K562 (cell line): ENCODE results near the gene MTMR10. TPM values are rescaled to one million over a fixed set of nuclear protein-coding genes. Genes with fewer than 3 reads are reported as not detected.

ENCODE experiments used
- ATAC-seq: fragments of 200-7000 bp; cut with Tn5 transposase; 3 replicates; pipeline ENCODE4 v1.9.1; 2020; ENCODE audit warnings: moderate library complexity
- BruUV-seq: library from RNA; stranded (reverse); fragments of 400-500 nt; replicated peaks from 2 replicates; lab custom pipeline; 2021; lab: Mats Ljungman, UMichigan
- CTCF ChIA-PET: fragments of 300-600 bp; formaldehyde crosslinking; extraction: SDS; loops from one replicate; lab custom pipeline; 2021; ENCODE audit warnings: low intra/inter-chr PET ratio; lab: Yijun Ruan, JAX
- POLR2A ChIA-PET: fragments of 300-600, 350-650 bp; sonication (Branson Sonifier 250); formaldehyde crosslinking; extraction: SDS; loops from one replicate; lab custom pipeline; 2021; ENCODE audit warnings: antibody characterized with exemption, inconsistent platforms; lab: Yijun Ruan, JAX
- DNase-seq, 4 experiments: peaks; one replicate each; pipeline versions ENCODE4 v3.0.0 to v3.0.0-alpha.2; 2011 to 2018; ENCODE audit warnings: low spot score in 3 of 4, mixed read lengths in 3 of 4; ENCODE audit errors: extremely low read depth in 1 of 4
- FAIRE-seq: peaks from 2 replicates; lab custom pipeline; 2011; peaks lifted over from hg19 to GRCh38; lab: Jason Lieb, UNC
- H2AFZ ChIP-seq: 2 replicates; pipeline ENCODE4 v1.6.0; 2011; ENCODE audit warnings: low read depth, low read length, control low read depth, inconsistent platforms
- H3K27ac ChIP-seq: fragments of 200-600 bp; 3 replicates; pipeline ENCODE4 v1.8.0; 2011; ENCODE audit warnings: low read depth, mild to moderate bottlenecking, control low read depth, inconsistent platforms, low read length, moderate library complexity, mixed read lengths; ENCODE audit errors: extremely low read depth
- H3K27me3 ChIP-seq, 2 experiments: fragments of 300-600 bp in 1 of 2; 2 replicates in 1 of 2; 3 replicates in 1 of 2; pipeline versions ENCODE4 v1.6.0 to v1.8.0; 2011; ENCODE audit warnings: inconsistent platforms in 2 of 2, low read length in 2 of 2, mild to moderate bottlenecking in 1 of 2, mixed read lengths in 1 of 2, moderate library complexity in 1 of 2; ENCODE audit not compliant: control insufficient read depth in 2 of 2, insufficient read depth in 2 of 2
- H3K36me3 ChIP-seq: fragments of 300-600 bp; 3 replicates; pipeline ENCODE4 v1.8.0; 2011; ENCODE audit warnings: mild to moderate bottlenecking, low read length, inconsistent platforms; ENCODE audit not compliant: control insufficient read depth, insufficient read depth
- H3K4me1 ChIP-seq, 2 experiments: fragments of 200-600 bp in 1 of 2; replicated peaks in 1 of 2; 2 replicates in 1 of 2; 3 replicates in 1 of 2; pipeline versions ENCODE4 v1.5.1 to v1.8.0; 2011; ENCODE audit warnings: inconsistent platforms in 2 of 2, low read length in 2 of 2, mild to moderate bottlenecking in 1 of 2, mixed read lengths in 1 of 2, moderate library complexity in 1 of 2; ENCODE audit not compliant: control insufficient read depth in 2 of 2, insufficient read depth in 2 of 2
- H3K4me2 ChIP-seq: 2 replicates; pipeline ENCODE4 v1.6.1; 2011; ENCODE audit warnings: low read length, control low read depth, inconsistent platforms, mixed read lengths; ENCODE audit not compliant: insufficient read depth
- H3K4me3 ChIP-seq: fragments of 200-600 bp; sonication (generic), shearing (Covaris generic); 2 replicates; pipeline ENCODE4 v1.5.1; 2016; ENCODE audit warnings: control low read depth, inconsistent platforms
- H3K79me2 ChIP-seq: fragments of 200-600 bp; 3 replicates; pipeline ENCODE4 v1.8.0; 2011; ENCODE audit warnings: low read length, inconsistent platforms; ENCODE audit not compliant: control insufficient read depth, insufficient read depth
- H3K9ac ChIP-seq, 2 experiments: 2 replicates each; pipeline versions ENCODE4 v1.6.0 to v1.6.1; 2011; ENCODE audit warnings: low read depth in 2 of 2, low read length in 2 of 2, control low read depth in 1 of 2, inconsistent platforms in 1 of 2, mild to moderate bottlenecking in 1 of 2, mixed read lengths in 1 of 2; ENCODE audit not compliant: insufficient read depth in 1 of 2
- H3K9me1 ChIP-seq: one replicate; pipeline ENCODE4 v1.6.0; 2011; ENCODE audit warnings: inconsistent platforms, mild to moderate bottlenecking, low read length, moderate library complexity; ENCODE audit not compliant: control insufficient read depth, insufficient read depth
- H3K9me3 ChIP-seq: replicated peaks from 2 replicates; pipeline ENCODE4 v1.5.1; 2011; ENCODE audit warnings: low read depth, low read length, inconsistent platforms; ENCODE audit not compliant: control insufficient read depth, insufficient read depth
- H4K20me1 ChIP-seq: replicated peaks from 2 replicates; pipeline ENCODE4 v1.6.1; 2011; ENCODE audit warnings: low read length, inconsistent platforms, mixed read lengths; ENCODE audit not compliant: control insufficient read depth, insufficient read depth
- CBFA2T3 ChIP-seq: fragments of 450-650 bp; IDR thresholded peaks from 2 replicates; pipeline ENCODE4 v1.6.1; 2017
- CBX1 ChIP-seq: sonication (generic); IDR thresholded peaks from 2 replicates; pipeline ENCODE4 v1.6.1; 2016; ENCODE audit warnings: antibody characterized with exemption, low read depth, mild to moderate bottlenecking
- NCOA2 ChIP-seq, 2 experiments: fragments of 450-650 bp; IDR thresholded peaks; 2 replicates each; pipeline ENCODE4 v1.6.1; 2018; ENCODE audit warnings: mild to moderate bottlenecking in 2 of 2, moderate library complexity in 1 of 2; ENCODE audit not compliant: partially characterized antibody in 2 of 2
- PHF20 ChIP-seq: fragments of 450-650 bp; IDR thresholded peaks from 2 replicates; pipeline ENCODE4 v1.6.1; 2018; ENCODE audit not compliant: partially characterized antibody
- TAF1 ChIP-seq: IDR thresholded peaks from 2 replicates; pipeline ENCODE4 v1.6.1; 2011; ENCODE audit warnings: mild to moderate bottlenecking, low read length, moderate library complexity; ENCODE audit not compliant: insufficient read depth, control insufficient read depth, severe bottlenecking; ENCODE audit errors: extremely low read depth
- ZFP36 ChIP-seq: fragments of 150-350 bp; IDR thresholded peaks from 2 replicates; pipeline ENCODE4 v1.6.1; 2018; ENCODE audit warnings: low read length, low read depth; ENCODE audit not compliant: partially characterized antibody
- ZNF232 ChIP-seq: sonication (generic); formaldehyde crosslinking; IDR thresholded peaks from 2 replicates; pipeline ENCODE4 v1.8.0; 2022; ENCODE audit warnings: mild to moderate bottlenecking, missing genetic modification reagents
- WGBS: fragments of 100-300 bp; shearing (Covaris generic); methylation state at CpG from one replicate; pipeline ENCODE4 v1.1.6; 2016; ENCODE audit warnings: low coverage, mixed read lengths; ENCODE audit not compliant: insufficient coverage; ENCODE audit errors: missing lambda C conversion rate; 5-methylcytosine and 5-hydroxymethylcytosine counted together
- in situ Hi-C: fragments of 300-500 bp; cut with MboI; formaldehyde crosslinking; loops from 4 replicates; pipeline ENCODE4 v1.15.0; 2018; ENCODE audit warnings: inconsistent platforms, mixed read lengths
- intact Hi-C: fragments of 100-400 bp; cut with micrococcal nuclease; formaldehyde crosslinking; loops from 2 replicates; pipeline ENCODE4 v1.14.2; 2022
- polyA plus RNA-seq, 8 experiments: library from polyadenylated mRNA; depleted of rRNA in 4 of 8; stranded (reverse) in 5 of 8; unstranded in 3 of 8; fragments of >200 nt; fragmentation: Nextera tagmentation in 2 of 8; fragmentation: Illumina TruSeq in 1 of 8; extraction: Ambion mirVana in 2 of 8; extraction: Trizol in 1 of 8; gene quantifications; 2 replicates each; pipeline versions ENCODE4 v1.2.1 to v1.2.3, GENCODE V29; 2011 to 2014; ENCODE audit warnings: inconsistent platforms in 1 of 8, missing spikeins in 1 of 8
- total RNA-seq, 7 experiments: library from RNA; depleted of rRNA in 6 of 7; stranded (reverse); fragments of >200 nt in 6 of 7; fragmentation: Illumina TruSeq in 2 of 7; extraction: Trizol in 2 of 7; gene quantifications; 2 replicates each; pipeline versions ENCODE4 v1.2.1 to v1.2.3, GENCODE V29; 2011 to 2021; ENCODE audit warnings: low replicate concordance in 1 of 7
- TF ChIP-seq, protein P1 (sequence below): fragments of 450-650 bp; IDR thresholded peaks from 2 replicates; pipeline ENCODE4 v1.6.1; 2016; ENCODE audit warnings: borderline replicate concordance
- TF ChIP-seq, protein P2 (sequence below), 2 experiments: fragments of 450-650 bp in 1 of 2; sonication (generic) in 1 of 2; formaldehyde crosslinking in 1 of 2; IDR thresholded peaks; 2 replicates each; pipeline versions ENCODE4 v1.7.1 to v1.9.0; 2016 to 2022; ENCODE audit warnings: inconsistent platforms in 1 of 2, mild to moderate bottlenecking in 1 of 2, missing genetic modification reagents in 1 of 2
- TF ChIP-seq, protein P3 (sequence below): sonication (generic); formaldehyde crosslinking; IDR thresholded peaks from 2 replicates; pipeline ENCODE4 v1.8.0; 2022; ENCODE audit warnings: mild to moderate bottlenecking, missing genetic modification reagents

Gene MTMR10
- total and polyA plus RNA-seq, 9 of the 15 experiments (the other 6 are each of a cell fraction or from before 2014, with no cell fraction given): 1.6 to 6.8 (median 4.8) TPM

DNA sequence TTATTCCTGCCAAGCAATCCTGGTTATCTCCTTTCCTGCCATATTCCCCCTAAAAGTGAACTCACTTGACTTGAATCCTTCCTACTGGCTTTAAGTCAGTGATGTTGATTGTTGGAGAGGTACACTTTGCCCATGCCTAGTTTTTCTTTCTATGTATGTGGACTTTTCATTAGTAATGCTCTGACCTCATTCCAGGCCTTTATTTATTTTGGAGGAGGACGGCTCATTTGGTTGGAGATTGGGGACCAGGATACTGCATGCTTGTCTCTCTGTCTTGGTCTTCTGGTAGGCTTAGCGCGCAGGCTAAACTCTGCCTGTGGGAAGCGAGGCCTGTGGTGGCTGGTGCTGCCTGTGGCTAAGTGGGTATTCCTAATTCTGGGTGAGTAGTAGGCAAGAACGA is 29.1 kb upstream of the MTMR10 start:
- no peak for TF ChIP-seq PHF20
- TF ChIP-seq ZNF232 (CRISPR knock-in tag): no peak
- TF ChIP-seq, protein P1, sequence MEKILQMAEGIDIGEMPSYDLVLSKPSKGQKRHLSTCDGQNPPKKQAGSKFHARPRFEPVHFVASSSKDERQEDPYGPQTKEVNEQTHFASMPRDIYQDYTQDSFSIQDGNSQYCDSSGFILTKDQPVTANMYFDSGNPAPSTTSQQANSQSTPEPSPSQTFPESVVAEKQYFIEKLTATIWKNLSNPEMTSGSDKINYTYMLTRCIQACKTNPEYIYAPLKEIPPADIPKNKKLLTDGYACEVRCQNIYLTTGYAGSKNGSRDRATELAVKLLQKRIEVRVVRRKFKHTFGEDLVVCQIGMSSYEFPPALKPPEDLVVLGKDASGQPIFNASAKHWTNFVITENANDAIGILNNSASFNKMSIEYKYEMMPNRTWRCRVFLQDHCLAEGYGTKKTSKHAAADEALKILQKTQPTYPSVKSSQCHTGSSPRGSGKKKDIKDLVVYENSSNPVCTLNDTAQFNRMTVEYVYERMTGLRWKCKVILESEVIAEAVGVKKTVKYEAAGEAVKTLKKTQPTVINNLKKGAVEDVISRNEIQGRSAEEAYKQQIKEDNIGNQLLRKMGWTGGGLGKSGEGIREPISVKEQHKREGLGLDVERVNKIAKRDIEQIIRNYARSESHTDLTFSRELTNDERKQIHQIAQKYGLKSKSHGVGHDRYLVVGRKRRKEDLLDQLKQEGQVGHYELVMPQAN: no peak
- no peak for TF ChIP-seq TAF1
- no peak for TF ChIP-seq NCOA2 (IDR thresholded peaks at IDR 0.05; ENCODE audit: partially characterized antibody in 2 of 2)
- TF ChIP-seq ZFP36: no peak
- TF ChIP-seq, protein P2, sequence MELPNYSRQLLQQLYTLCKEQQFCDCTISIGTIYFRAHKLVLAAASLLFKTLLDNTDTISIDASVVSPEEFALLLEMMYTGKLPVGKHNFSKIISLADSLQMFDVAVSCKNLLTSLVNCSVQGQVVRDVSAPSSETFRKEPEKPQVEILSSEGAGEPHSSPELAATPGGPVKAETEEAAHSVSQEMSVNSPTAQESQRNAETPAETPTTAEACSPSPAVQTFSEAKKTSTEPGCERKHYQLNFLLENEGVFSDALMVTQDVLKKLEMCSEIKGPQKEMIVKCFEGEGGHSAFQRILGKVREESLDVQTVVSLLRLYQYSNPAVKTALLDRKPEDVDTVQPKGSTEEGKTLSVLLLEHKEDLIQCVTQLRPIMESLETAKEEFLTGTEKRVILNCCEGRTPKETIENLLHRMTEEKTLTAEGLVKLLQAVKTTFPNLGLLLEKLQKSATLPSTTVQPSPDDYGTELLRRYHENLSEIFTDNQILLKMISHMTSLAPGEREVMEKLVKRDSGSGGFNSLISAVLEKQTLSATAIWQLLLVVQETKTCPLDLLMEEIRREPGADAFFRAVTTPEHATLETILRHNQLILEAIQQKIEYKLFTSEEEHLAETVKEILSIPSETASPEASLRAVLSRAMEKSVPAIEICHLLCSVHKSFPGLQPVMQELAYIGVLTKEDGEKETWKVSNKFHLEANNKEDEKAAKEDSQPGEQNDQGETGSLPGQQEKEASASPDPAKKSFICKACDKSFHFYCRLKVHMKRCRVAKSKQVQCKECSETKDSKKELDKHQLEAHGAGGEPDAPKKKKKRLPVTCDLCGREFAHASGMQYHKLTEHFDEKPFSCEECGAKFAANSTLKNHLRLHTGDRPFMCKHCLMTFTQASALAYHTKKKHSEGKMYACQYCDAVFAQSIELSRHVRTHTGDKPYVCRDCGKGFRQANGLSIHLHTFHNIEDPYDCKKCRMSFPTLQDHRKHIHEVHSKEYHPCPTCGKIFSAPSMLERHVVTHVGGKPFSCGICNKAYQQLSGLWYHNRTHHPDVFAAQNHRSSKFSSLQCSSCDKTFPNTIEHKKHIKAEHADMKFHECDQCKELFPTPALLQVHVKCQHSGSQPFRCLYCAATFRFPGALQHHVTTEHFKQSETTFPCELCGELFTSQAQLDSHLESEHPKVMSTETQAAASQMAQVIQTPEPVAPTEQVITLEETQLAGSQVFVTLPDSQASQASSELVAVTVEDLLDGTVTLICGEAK (IDR thresholded peaks at IDR 0.05): no peak
- TF ChIP-seq, protein P2 (CRISPR knock-in tag; IDR thresholded peaks at IDR 0.05): no peak
- TF ChIP-seq, protein P3, sequence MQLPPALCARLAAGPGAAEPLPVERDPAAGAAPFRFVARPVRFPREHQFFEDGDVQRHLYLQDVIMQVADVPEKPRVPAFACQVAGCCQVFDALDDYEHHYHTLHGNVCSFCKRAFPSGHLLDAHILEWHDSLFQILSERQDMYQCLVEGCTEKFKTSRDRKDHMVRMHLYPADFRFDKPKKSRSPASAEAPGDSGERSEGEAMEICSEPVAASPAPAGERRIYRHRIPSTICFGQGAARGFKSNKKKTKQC (CRISPR knock-in tag): no peak
- TF ChIP-seq CBX1: no peak
- TF ChIP-seq CBFA2T3: no peak
- no TSS peak for BruUV-seq

More for the DNA sequence above, 29.1 kb upstream of the MTMR10 start:
- Histone ChIP-seq H3K79me2 (no peaks in the 10 kb centered on the region), H2AFZ (no peak overlapping the region), H4K20me1 (no peaks in the 10 kb centered on the region), H3K9me3 (no peaks in the 10 kb centered on the region), H3K27ac (no peak overlapping the region), H3K27me3 (peaks cover 5 to 12% of the 10 kb centered on the region in 2 experiments; a peak in 2 of 5 replicates), H3K9ac (no peak overlapping the region), H3K9me1 (no peaks in the 10 kb centered on the region), H3K4me2 (no peak overlapping the region), H3K4me3 (no peak overlapping the region), H3K36me3 (no peaks in the 10 kb centered on the region), H3K4me1 (no peaks in the 10 kb centered on the region)
- ChIA-PET CTCF (no interaction called here), POLR2A (no interaction called here)
- WGBS: 20% methylated on average over 5 of the region's 5 CpGs
- FAIRE-seq (no peak), DNase-seq (no peak), ATAC-seq (no peak)
- intact Hi-C loops: no loop called here
- in situ Hi-C loops: no loop called here
